SJSA1 (cell line): ENCODE measurements around the gene ANO1. TPM values are rescaled to one million over a fixed set of nuclear protein-coding genes. Genes with fewer than 3 reads are reported as not detected.
A peak's percentile ranks its signal among the peaks of the same experiment; 100 is the strongest.

Experiments used
- DNase-seq, 2 experiments: peaks; one replicate each; pipeline ENCODE4 v3.0.0-alpha.2; 2015 to 2020; ENCODE audit warnings: low spot score in 2 of 2, low read depth in 1 of 2
- H3K27ac ChIP-seq: fragments of 250-450 bp; sonication (Bioruptor Pico); 2 replicates; pipeline ENCODE4 v1.5.1; 2020; ENCODE audit warnings: mild to moderate bottlenecking, moderate library complexity
- H3K27me3 ChIP-seq: fragments of 250-450 bp; sonication (Bioruptor Pico); replicated peaks from 2 replicates; pipeline ENCODE4 v1.5.1; 2020; ENCODE audit warnings: mild to moderate bottlenecking, moderate library complexity
- H3K36me3 ChIP-seq: fragments of 250-450 bp; sonication (Bioruptor Pico); 2 replicates; pipeline ENCODE4 v1.5.1; 2020; ENCODE audit warnings: mild to moderate bottlenecking
- H3K4me1 ChIP-seq: fragments of 250-450 bp; sonication (Bioruptor Pico); replicated peaks from 2 replicates; pipeline ENCODE4 v1.6.1; 2021; ENCODE audit warnings: mild to moderate bottlenecking
- H3K4me3 ChIP-seq: fragments of 250-450 bp; sonication (Bioruptor Pico); 2 replicates; pipeline ENCODE4 v1.5.1; 2020; ENCODE audit warnings: mild to moderate bottlenecking
- H3K9me3 ChIP-seq: fragments of 250-450 bp; sonication (Bioruptor Pico); replicated peaks from 2 replicates; pipeline ENCODE4 v1.5.1; 2020; ENCODE audit warnings: mild to moderate bottlenecking
- total RNA-seq: library from RNA; depleted of rRNA; stranded (reverse); fragments of >200 nt; shearing (Covaris generic); gene quantifications from 2 replicates; pipeline ENCODE4 v1.2.3, GENCODE V29; 2014

ANO1 gene
- total RNA-seq, 1 experiment from 2014 or later, result 1.4 TPM

DNA sequence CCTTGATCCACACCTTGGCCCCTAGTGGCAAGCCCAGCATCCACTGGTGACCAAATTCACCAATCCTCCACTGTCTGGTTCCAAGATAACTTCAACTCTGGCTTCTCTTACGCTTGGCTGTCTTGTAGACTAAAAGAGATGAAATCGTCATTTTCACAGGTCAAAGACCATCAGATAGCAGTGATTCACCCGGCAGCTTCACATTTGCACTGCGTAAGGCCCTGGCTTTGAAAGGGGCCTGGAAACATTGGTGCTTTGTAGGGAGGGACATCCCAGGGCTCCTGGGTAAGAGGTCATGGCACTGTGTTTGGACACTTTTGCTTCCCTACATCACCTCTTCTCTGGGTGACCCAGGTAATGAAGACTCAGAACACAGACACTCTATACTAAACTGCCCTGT lies 94.9 kb downstream of the ANO1 start:
- DNase-seq, result no peak
- Histone ChIP-seq H3K4me3 (no peak overlapping the region), H3K4me1 (no peaks in the 10 kb centered on the region), H3K36me3 (no peaks in the 10 kb centered on the region), H3K9me3 (no peaks in the 10 kb centered on the region), H3K27ac (no peak overlapping the region), H3K27me3 (peaks cover 36% of the 10 kb centered on the region)

DNA sequence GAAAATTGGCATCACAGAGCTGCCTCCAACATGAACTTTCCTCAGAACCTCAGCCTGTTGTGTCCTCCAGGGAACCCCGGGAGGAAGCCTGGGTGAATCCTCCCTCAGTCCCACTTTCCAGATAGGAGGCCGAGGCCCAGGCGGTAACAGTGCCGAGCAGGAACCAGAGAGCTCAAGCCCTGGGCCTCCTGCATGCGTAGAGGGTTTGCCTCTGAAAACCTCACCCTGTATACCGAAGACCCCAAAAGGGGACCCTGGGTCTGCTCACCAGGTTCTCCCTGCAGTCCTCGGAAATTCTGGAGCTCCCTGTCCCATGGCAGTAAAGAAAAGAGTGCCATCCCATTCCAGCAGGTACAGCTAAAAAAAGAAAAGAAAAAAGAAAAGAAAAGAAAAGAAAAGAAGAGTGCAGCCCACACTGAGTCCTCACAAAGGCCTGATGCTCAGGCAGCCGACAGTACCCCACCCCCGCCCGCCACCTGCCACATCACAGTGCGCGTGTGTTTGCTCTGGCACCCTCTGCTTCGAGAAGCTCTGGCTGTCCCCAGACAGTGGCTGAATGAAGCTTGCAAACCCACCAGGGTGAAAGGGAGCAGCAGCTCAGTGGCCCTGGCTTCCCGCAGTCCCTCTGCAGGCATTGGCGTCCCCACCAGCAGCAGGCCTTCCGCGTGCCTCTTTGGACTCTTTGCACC lies 96.6 kb downstream of the ANO1 start:
- Histone ChIP-seq H3K27me3 (peaks cover 23% of the 10 kb centered on the region), H3K36me3 (no peaks in the 10 kb centered on the region), H3K27ac (no peak overlapping the region), H3K9me3 (no peaks in the 10 kb centered on the region), H3K4me1 (no peaks in the 10 kb centered on the region), H3K4me3 (no peak overlapping the region)
- no peak for DNase-seq

- Histone ChIP-seq H3K4me3 (no peak overlapping the region), H3K27me3 (peaks cover 17% of the 10 kb centered on the region), H3K9me3 (no peaks in the 10 kb centered on the region), H3K36me3 (no peaks in the 10 kb centered on the region), H3K4me1 (no peaks in the 10 kb centered on the region), H3K27ac (no peak overlapping the region)
- DNase-seq, result peak in 1 of 2 experiments; percentile 64
Observed at GRCh38 chr11:70175236-70175698, 97.2 kb downstream of the ANO1 start.

DNA sequence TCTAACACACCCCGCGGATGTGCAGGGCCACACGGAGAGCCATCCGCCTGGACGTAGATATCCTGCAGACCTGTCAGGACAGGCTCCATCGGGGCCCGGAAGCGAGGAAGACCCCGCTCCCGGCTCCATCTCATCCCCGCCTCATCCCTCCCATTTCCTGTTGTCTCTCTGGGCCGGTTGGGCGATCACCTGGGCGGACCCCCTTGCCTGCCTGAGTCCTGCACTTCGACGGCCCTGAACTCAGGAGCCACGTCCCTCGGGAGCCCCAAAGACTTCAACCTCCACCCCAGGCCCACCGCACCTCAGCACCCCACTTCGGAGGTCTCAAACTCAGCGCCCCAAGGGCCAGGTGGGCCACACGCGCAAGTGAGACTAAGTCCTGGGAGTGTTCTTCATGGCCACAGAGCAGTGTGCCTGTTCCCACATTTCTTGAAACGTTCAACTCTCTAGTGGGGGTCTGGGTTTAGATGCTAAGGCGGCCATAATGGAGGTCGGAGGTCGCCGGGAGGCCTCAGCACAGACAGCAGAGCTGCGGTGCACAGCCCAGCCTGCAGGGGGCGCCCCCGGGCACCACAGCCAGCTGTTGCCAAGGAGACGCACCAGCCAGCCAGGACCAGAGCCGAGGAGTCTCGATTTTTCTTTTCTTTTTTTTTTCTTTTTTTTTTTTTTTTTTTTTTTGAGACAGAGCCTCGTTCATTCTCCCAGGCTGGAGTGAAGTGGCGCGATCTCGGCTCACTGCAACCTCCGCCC lies 99.0 kb downstream of the ANO1 start:
- Histone ChIP-seq H3K27ac (no peak overlapping the region), H3K4me3 (no peak overlapping the region), H3K9me3 (no peaks in the 10 kb centered on the region), H3K27me3 (peaks cover 5% of the 10 kb centered on the region), H3K36me3 (no peaks in the 10 kb centered on the region), H3K4me1 (no peaks in the 10 kb centered on the region)
- DNase-seq, result peak; percentile 66 to 85

GRCh38 chr11:70180906-70181305 lies 102.8 kb downstream of the ANO1 start:
- Histone ChIP-seq H3K27ac (no peak overlapping the region), H3K4me1 (no peaks in the 10 kb centered on the region), H3K9me3 (no peaks in the 10 kb centered on the region), H3K27me3 (peaks cover 34% of the 10 kb centered on the region), H3K4me3 (no peak overlapping the region), H3K36me3 (no peaks in the 10 kb centered on the region)
- peak in 1 of 2 experiments; percentile 56 for DNase-seq

GRCh38 chr11:70182266-70182665 lies 104.1 kb downstream of the ANO1 start:
- H3K36me3 ChIP-seq, result no peaks in the 10 kb centered on the region
- H3K27me3 ChIP-seq, result peaks cover 41% of the 10 kb centered on the region
- H3K9me3 ChIP-seq, result no peaks in the 10 kb centered on the region
- no peak overlapping the region for H3K4me3 ChIP-seq
- H3K4me1 ChIP-seq, result no peaks in the 10 kb centered on the region
- H3K27ac ChIP-seq, result no peak overlapping the region
- no peak for DNase-seq

DNA sequence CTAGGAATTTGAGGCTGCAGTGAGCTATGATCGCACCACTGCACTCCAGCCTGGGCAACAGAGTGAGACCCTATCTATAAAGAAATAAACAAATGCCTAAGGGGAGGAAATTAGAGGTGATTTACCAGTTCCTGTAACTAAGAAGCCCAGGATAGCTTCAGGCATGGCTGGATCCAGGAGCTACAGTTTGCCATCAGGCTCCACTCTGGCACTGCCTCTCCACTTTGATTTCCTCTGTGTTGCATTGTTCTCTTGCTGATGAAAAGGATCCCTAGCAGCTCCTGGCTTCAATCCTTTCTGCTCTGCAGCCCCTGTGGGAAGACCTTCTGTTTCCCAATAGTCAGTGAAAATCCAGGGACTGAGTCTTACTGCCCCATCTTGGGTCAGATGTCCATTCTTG lies 104.9 kb downstream of the ANO1 start:
- peaks cover 49% of the 10 kb centered on the region for H3K27me3 ChIP-seq

GRCh38 chr11:70183483-70184176 lies 105.5 kb downstream of the ANO1 start:
- Histone ChIP-seq H3K9me3 (no peaks in the 10 kb centered on the region), H3K27me3 (peaks cover 55% of the 10 kb centered on the region), H3K4me1 (no peaks in the 10 kb centered on the region), H3K4me3 (no peak overlapping the region), H3K36me3 (no peaks in the 10 kb centered on the region), H3K27ac (no peak overlapping the region)
- no peak for DNase-seq

More for the DNA sequence above, 104.9 kb downstream of the ANO1 start:
- H3K36me3 ChIP-seq, result no peaks in the 10 kb centered on the region
- no peaks in the 10 kb centered on the region for H3K4me1 ChIP-seq
- H3K27ac ChIP-seq, result no peak overlapping the region
- H3K9me3 ChIP-seq, result no peaks in the 10 kb centered on the region
- no peak overlapping the region for H3K4me3 ChIP-seq
- no peak for DNase-seq

GRCh38 chr11:70184396-70184795 lies 106.3 kb downstream of the ANO1 start:
- Histone ChIP-seq H3K27me3 (peaks cover 59% of the 10 kb centered on the region), H3K36me3 (no peaks in the 10 kb centered on the region), H3K4me1 (no peaks in the 10 kb centered on the region), H3K9me3 (no peaks in the 10 kb centered on the region), H3K4me3 (no peak overlapping the region), H3K27ac (no peak overlapping the region)
- DNase-seq, result no peak

- Histone ChIP-seq H3K9me3 (no peaks in the 10 kb centered on the region), H3K4me3 (no peak overlapping the region), H3K36me3 (no peaks in the 10 kb centered on the region), H3K27ac (no peak overlapping the region), H3K4me1 (no peaks in the 10 kb centered on the region), H3K27me3 (peaks cover 59% of the 10 kb centered on the region)
- no peak for DNase-seq
Observed at GRCh38 chr11:70185348-70186055, 107.4 kb downstream of the ANO1 start.

GRCh38 chr11:70186420-70186819 lies 108.3 kb downstream of the ANO1 start:
- Histone ChIP-seq H3K27ac (no peak overlapping the region), H3K27me3 (peaks cover 59% of the 10 kb centered on the region), H3K4me3 (no peak overlapping the region), H3K4me1 (no peaks in the 10 kb centered on the region), H3K36me3 (no peaks in the 10 kb centered on the region), H3K9me3 (no peaks in the 10 kb centered on the region)
- peak in 1 of 2 experiments; percentile 58 for DNase-seq

GRCh38 chr11:70186936-70187335 lies 108.8 kb downstream of the ANO1 start:
- H3K36me3 ChIP-seq, result no peaks in the 10 kb centered on the region
- H3K9me3 ChIP-seq, result no peaks in the 10 kb centered on the region
- no peak overlapping the region for H3K27ac ChIP-seq
- peaks cover 59% of the 10 kb centered on the region for H3K27me3 ChIP-seq
- no peak for DNase-seq
- H3K4me1 ChIP-seq, result no peaks in the 10 kb centered on the region
- no peak overlapping the region for H3K4me3 ChIP-seq

- DNase-seq, result no peak
- Histone ChIP-seq H3K4me1 (no peaks in the 10 kb centered on the region), H3K9me3 (no peaks in the 10 kb centered on the region), H3K4me3 (no peak overlapping the region), H3K27me3 (peaks cover 54% of the 10 kb centered on the region), H3K36me3 (no peaks in the 10 kb centered on the region), H3K27ac (no peak overlapping the region)
Observed at GRCh38 chr11:70187771-70188170, 109.7 kb downstream of the ANO1 start.
